ENCODE measurements around the gene FOSL1. TPM values are rescaled to one million over a fixed set of nuclear protein-coding genes. Genes with fewer than 3 reads are reported as not detected.
A peak's percentile ranks its signal among the peaks of the same experiment; 100 is the strongest.

FOSL1 gene
- total RNA-seq, 8 experiments from 2014 or later: 0.33 to 8.8 (median 1.0) TPM

GRCh38 chr11:65932558-65932919 is 32.4 kb upstream of the FOSL1 start:
- peak in 3 of 8 experiments; percentile 65 to 90 (median 67) for ATAC-seq (replicated peaks in 6 of 8)
- H3K4me3 ChIP-seq: no peak overlapping the region
- H3K4me1 ChIP-seq (replicated peaks in 1 of 2): peaks cover 1 to 4% of the 10 kb centered on the region in 2 donors
- H3K27ac ChIP-seq: no peak overlapping the region
- WGBS, 10 experiments: 2 to 71% (median 42%) methylated on average over 1 to 8 of the region's 9 CpGs; no CpG with 5 or more reads in 2 of the 10 experiments
- in situ Hi-C loops (cut with MboI; ENCODE audit: low pct_unique_long_range_greater_than_20kb in 2 of 9, low sequenced_read_pairs in 9 of 9, unreplicated experiment in 9 of 9): no loop called here

GRCh38 chr11:65931773-65932557 is 31.8 kb upstream of the FOSL1 start:
- peak in 1 of 8 experiments; percentile 36 for ATAC-seq (replicated peaks in 6 of 8)
- 40 to 100% (median 86%) methylated on average over 1 to 5 of the region's 13 CpGs; no CpG with 5 or more reads in 3 of the 10 experiments for WGBS, 10 experiments
- Histone ChIP-seq H3K4me3 (no peak overlapping the region), H3K4me1 (replicated peaks in 1 of 2) (no peaks in the 10 kb centered on the region), H3K27ac (no peak overlapping the region)
- in situ Hi-C loops (cut with MboI; ENCODE audit: low pct_unique_long_range_greater_than_20kb in 2 of 9, low sequenced_read_pairs in 9 of 9, unreplicated experiment in 9 of 9): no loop called here

- no peak for ATAC-seq (replicated peaks in 6 of 8)
- no peaks in the 10 kb centered on the region for H3K4me1 ChIP-seq (replicated peaks in 1 of 2)
- no peak overlapping the region for H3K27ac ChIP-seq
- H3K4me3 ChIP-seq: no peak overlapping the region
- WGBS, 10 experiments: 40 to 94% (median 79%) methylated on average over 1 to 3 of the region's 6 CpGs; no CpG with 5 or more reads in 2 of the 10 experiments
- in situ Hi-C loops (cut with MboI; ENCODE audit: low pct_unique_long_range_greater_than_20kb in 2 of 9, low sequenced_read_pairs in 9 of 9, unreplicated experiment in 9 of 9): no loop called here
Observed at GRCh38 chr11:65928667-65929066, 28.5 kb upstream of the FOSL1 start.

GRCh38 chr11:65927904-65928397 is 27.8 kb upstream of the FOSL1 start:
- H3K27ac ChIP-seq: no peak overlapping the region
- H3K4me1 ChIP-seq (replicated peaks in 1 of 2): no peaks in the 10 kb centered on the region
- H3K4me3 ChIP-seq: no peak overlapping the region
- in situ Hi-C loops (cut with MboI; ENCODE audit: low pct_unique_long_range_greater_than_20kb in 2 of 9, low sequenced_read_pairs in 9 of 9, unreplicated experiment in 9 of 9): no loop called here
- WGBS, 10 experiments: 13 to 100% (median 60%) methylated on average over 1 to 5 of the region's 9 CpGs; no CpG with 5 or more reads in 3 of the 10 experiments
- peak in 1 of 8 experiments; percentile 73 for ATAC-seq (replicated peaks in 6 of 8)

- Histone ChIP-seq H3K4me3 (no peak overlapping the region), H3K4me1 (replicated peaks in 1 of 2) (peaks cover 4 to 5% of the 10 kb centered on the region in 2 donors), H3K27ac (no peak overlapping the region)
- 17 to 60% (median 54%) methylated on average over 1 to 2 of the region's 2 CpGs; no CpG with 5 or more reads in 4 of the 10 experiments for WGBS, 10 experiments
- no peak for ATAC-seq (replicated peaks in 6 of 8)
- in situ Hi-C loops (cut with MboI; ENCODE audit: low pct_unique_long_range_greater_than_20kb in 2 of 9, low sequenced_read_pairs in 9 of 9, unreplicated experiment in 9 of 9): no loop called here
Observed at GRCh38 chr11:65925397-65925796, 25.2 kb upstream of the FOSL1 start.

- 90 to 100% (median 100%) methylated on average over 2 to 3 of the region's 3 CpGs; no CpG with 5 or more reads in 6 of the 10 experiments for WGBS, 10 experiments
- H3K27ac ChIP-seq: no peak overlapping the region
- in situ Hi-C loops (cut with MboI; ENCODE audit: low pct_unique_long_range_greater_than_20kb in 2 of 9, low sequenced_read_pairs in 9 of 9, unreplicated experiment in 9 of 9): no loop called here
- no peak for ATAC-seq (replicated peaks in 6 of 8)
- H3K4me3 ChIP-seq: no peak overlapping the region
- peaks cover 14% of the 10 kb centered on the region in 2 donors for H3K4me1 ChIP-seq (replicated peaks in 1 of 2)
Observed at GRCh38 chr11:65922565-65922964, 22.4 kb upstream of the FOSL1 start.

- no peak for ATAC-seq (replicated peaks in 6 of 8)
- 95 to 100% (median 97%) methylated on average over 3 to 8 of the region's 10 CpGs; no CpG with 5 or more reads in 7 of the 10 experiments for WGBS, 10 experiments
- H3K4me3 ChIP-seq: no peak overlapping the region
- peaks cover 17% of the 10 kb centered on the region in 2 donors for H3K4me1 ChIP-seq (replicated peaks in 1 of 2)
- H3K27ac ChIP-seq: no peak overlapping the region
- in situ Hi-C loops (cut with MboI; ENCODE audit: low pct_unique_long_range_greater_than_20kb in 2 of 9, low sequenced_read_pairs in 9 of 9, unreplicated experiment in 9 of 9): no loop called here
Observed at GRCh38 chr11:65921876-65922275, 21.7 kb upstream of the FOSL1 start.

- no CpG with 5 or more reads among the region's 12 CpGs for WGBS, 10 experiments
- in situ Hi-C loops (cut with MboI; ENCODE audit: low pct_unique_long_range_greater_than_20kb in 2 of 9, low sequenced_read_pairs in 9 of 9, unreplicated experiment in 9 of 9): no loop called here
- H3K4me3 ChIP-seq: peak overlapping the region in 1 of 5 donors; percentile 97
- no peak overlapping the region for H3K27ac ChIP-seq
- ATAC-seq (replicated peaks in 6 of 8): no peak
- H3K4me1 ChIP-seq (replicated peaks in 1 of 2): peaks cover 17% of the 10 kb centered on the region in 2 donors
Observed at GRCh38 chr11:65921033-65921555, 20.9 kb upstream of the FOSL1 start.

GRCh38 chr11:65920372-65920802 is 20.2 kb upstream of the FOSL1 start:
- in situ Hi-C loops (cut with MboI; ENCODE audit: low pct_unique_long_range_greater_than_20kb in 2 of 9, low sequenced_read_pairs in 9 of 9, unreplicated experiment in 9 of 9): no loop called here
- WGBS, 10 experiments: 20 to 60% (median 58%) methylated on average over 1 to 10 of the region's 15 CpGs; no CpG with 5 or more reads in 6 of the 10 experiments
- ATAC-seq (replicated peaks in 6 of 8): peak in 1 of 8 experiments; percentile 0
- Histone ChIP-seq H3K4me1 (replicated peaks in 1 of 2) (peaks cover 17% of the 10 kb centered on the region in 2 donors), H3K4me3 (peak overlapping the region; percentile 89 to 97 (median 91)), H3K27ac (no peak overlapping the region)

- WGBS, 10 experiments: 0 to 4% methylated on average over 1 to 12 of the region's 60 CpGs; no CpG with 5 or more reads in 8 of the 10 experiments
- Histone ChIP-seq H3K27ac (peak overlapping the region; percentile 76 to 79), H3K4me3 (peak overlapping the region; percentile 89 to 97 (median 91)), H3K4me1 (replicated peaks in 1 of 2) (peaks cover 17% of the 10 kb centered on the region in 2 donors)
- ATAC-seq (replicated peaks in 6 of 8): peak in 5 of 8 experiments; percentile 6 to 49 (median 15)
- in situ Hi-C loops (cut with MboI; ENCODE audit: low pct_unique_long_range_greater_than_20kb in 2 of 9, low sequenced_read_pairs in 9 of 9, unreplicated experiment in 9 of 9): no loop called here
Observed at GRCh38 chr11:65919573-65920371, 19.6 kb upstream of the FOSL1 start.

GRCh38 chr11:65919141-65919572 is 19.0 kb upstream of the FOSL1 start, which contains the start of gene DRAP1:
DRAP1 (plus strand) TSS chr11:65919426; CDS start chr11:65919502, 76 bp downstream.
- Histone ChIP-seq H3K27ac (peak within 1 kb of the TSS; percentile 92 to 96), H3K4me1 (replicated peaks in 1 of 2) (peaks cover 17% of the 10 kb centered on the region in 2 donors), H3K4me3 (peak within 1 kb of the TSS; percentile 89 to 97 (median 91))
- in situ Hi-C loops (cut with MboI; ENCODE audit: low pct_unique_long_range_greater_than_20kb in 2 of 9, low sequenced_read_pairs in 9 of 9, unreplicated experiment in 9 of 9): no loop called here
- no CpG with 5 or more reads among the region's 59 CpGs for WGBS, 10 experiments
- ATAC-seq (replicated peaks in 6 of 8): peak; percentile 74 to 93 (median 91)

- peak; percentile 44 to 78 (median 72) for ATAC-seq (replicated peaks in 6 of 8)
- 6 to 63% (median 38%) methylated on average over 1 to 10 of the region's 77 CpGs; no CpG with 5 or more reads in 3 of the 10 experiments for WGBS, 10 experiments
- in situ Hi-C loops (cut with MboI; ENCODE audit: low pct_unique_long_range_greater_than_20kb in 2 of 9, low sequenced_read_pairs in 9 of 9, unreplicated experiment in 9 of 9): no loop called here
Observed at GRCh38 chr11:65918211-65919140, 18.3 kb upstream of the FOSL1 start, which contains the start of gene C11orf68. C11orf68 (minus strand) TSS chr11:65919062; CDS start chr11:65919031, 31 bp downstream.

More at GRCh38 chr11:65918211-65919140, 18.3 kb upstream of the FOSL1 start, which contains the start of gene C11orf68:
- peak within 1 kb of the TSS; percentile 92 to 96 for H3K27ac ChIP-seq
- peak within 1 kb of the TSS; percentile 89 to 97 (median 91) for H3K4me3 ChIP-seq
- H3K4me1 ChIP-seq (replicated peaks in 1 of 2): peaks cover 17% of the 10 kb centered on the region in 2 donors

Data from motor neuron (in vitro differentiated cells).